ENCODE data around the gene ZNF862. TPM values are rescaled to one million over a fixed set of nuclear protein-coding genes. Genes with fewer than 3 reads are reported as not detected.
A peak's percentile ranks its signal among the peaks of the same experiment; 100 is the strongest.

ZNF862 gene
- total and polyA plus RNA-seq, 8 donors: 8.3 to 20.1 (median 14.1) TPM

DNA sequence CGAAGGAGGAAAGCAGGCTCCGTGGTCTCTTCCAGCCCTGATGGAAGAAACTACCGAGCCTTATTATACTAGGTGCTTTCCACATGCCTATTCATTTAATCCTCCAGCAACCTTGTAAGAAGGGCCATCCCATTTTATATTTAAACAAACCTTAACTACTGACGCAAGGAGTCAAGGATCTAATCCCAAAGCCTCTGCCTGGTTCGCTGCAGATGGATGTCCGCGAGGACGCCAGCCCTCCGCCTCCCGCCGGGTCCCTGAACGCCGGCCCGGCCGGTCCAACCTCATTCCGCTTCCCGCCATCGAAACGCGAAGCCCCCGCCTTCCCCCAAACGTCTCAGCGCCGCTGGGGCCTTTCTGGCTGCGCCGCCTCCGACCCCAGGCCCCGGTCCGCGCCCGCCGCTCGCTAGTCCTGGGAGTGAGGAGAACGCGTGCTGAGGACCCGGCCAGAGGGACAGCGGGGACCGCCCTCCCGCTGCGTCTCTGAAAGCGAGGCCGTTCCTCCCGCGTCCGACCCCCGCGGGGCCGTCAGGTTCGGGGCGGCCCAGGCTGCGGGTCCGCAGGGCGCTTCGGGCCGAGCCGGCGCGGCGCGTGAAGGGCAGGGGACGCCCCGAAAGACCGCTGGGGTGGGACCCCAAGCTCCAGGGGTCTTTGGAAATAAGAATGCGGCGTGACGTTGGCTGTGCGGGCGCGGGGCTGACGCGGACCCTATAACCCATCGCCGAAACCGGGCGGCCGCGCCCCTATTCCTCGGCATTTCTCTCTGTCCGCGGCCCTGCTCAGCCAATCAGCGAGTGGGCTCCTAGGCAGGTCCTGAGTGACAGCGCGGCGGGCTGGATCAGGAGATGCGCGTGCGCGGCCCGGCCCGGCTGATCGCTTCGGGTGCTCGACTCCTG is 35.1 kb downstream of the ZNF862 start, which contains the start of gene ATP6V0E2:
TSS of gene ATP6V0E2 (plus strand) at position 896 of the 896 bp plus-strand sequence. CDS start 97 bp downstream, outside the sequence.
- H3K36me3 ChIP-seq: no peaks in the 10 kb centered on the region
- intact Hi-C loops (cut with DNase I): no loop called here
- peaks cover 0 to 5% (median 0%) of the 10 kb centered on the region in 3 donors for H3K4me1 ChIP-seq
- peak within 1 kb of the TSS; percentile 54 to 88 (median 73) for H3K4me3 ChIP-seq
- H3K9me3 ChIP-seq: no peaks in the 10 kb centered on the region
- no peak for FAIRE-seq
- DNase-seq: peak; percentile 92 to 98 (median 94)
- H3K27ac ChIP-seq: peak within 1 kb of the TSS; percentile 40 to 86 (median 80)
- TF ChIP-seq, protein P1, sequence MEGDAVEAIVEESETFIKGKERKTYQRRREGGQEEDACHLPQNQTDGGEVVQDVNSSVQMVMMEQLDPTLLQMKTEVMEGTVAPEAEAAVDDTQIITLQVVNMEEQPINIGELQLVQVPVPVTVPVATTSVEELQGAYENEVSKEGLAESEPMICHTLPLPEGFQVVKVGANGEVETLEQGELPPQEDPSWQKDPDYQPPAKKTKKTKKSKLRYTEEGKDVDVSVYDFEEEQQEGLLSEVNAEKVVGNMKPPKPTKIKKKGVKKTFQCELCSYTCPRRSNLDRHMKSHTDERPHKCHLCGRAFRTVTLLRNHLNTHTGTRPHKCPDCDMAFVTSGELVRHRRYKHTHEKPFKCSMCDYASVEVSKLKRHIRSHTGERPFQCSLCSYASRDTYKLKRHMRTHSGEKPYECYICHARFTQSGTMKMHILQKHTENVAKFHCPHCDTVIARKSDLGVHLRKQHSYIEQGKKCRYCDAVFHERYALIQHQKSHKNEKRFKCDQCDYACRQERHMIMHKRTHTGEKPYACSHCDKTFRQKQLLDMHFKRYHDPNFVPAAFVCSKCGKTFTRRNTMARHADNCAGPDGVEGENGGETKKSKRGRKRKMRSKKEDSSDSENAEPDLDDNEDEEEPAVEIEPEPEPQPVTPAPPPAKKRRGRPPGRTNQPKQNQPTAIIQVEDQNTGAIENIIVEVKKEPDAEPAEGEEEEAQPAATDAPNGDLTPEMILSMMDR (IDR thresholded peaks at IDR 0.05): no peak
- H3K27me3 ChIP-seq: no peaks in the 10 kb centered on the region
- ATAC-seq: peak; percentile 94 to 97 (median 96)
- 0 to 1% methylated on average over 80 to 93 of the region's 93 CpGs for WGBS, 2 donors

- TF ChIP-seq, protein P1 (IDR thresholded peaks at IDR 0.05): no peak
- DNase-seq (no peak), ATAC-seq (peak in 1 of 4 donors; percentile 24), FAIRE-seq (no peak)
- no peaks in the 10 kb centered on the region for H3K9me3 ChIP-seq
- intact Hi-C loops (cut with DNase I): no loop called here
- no peaks in the 10 kb centered on the region for H3K27me3 ChIP-seq
- H3K4me3 ChIP-seq: peak overlapping the region; percentile 54 to 88 (median 73)
- H3K4me1 ChIP-seq: peaks cover 0 to 5% (median 0%) of the 10 kb centered on the region in 3 donors
- H3K36me3 ChIP-seq: no peaks in the 10 kb centered on the region
- 7 to 8% methylated on average over 45 to 46 of the region's 46 CpGs for WGBS, 2 donors
- H3K27ac ChIP-seq: peak overlapping the region in 3 of 4 donors; percentile 78 to 86 (median 81)
Measured at GRCh38 chr7:149873970-149874643, 35.9 kb downstream of the ZNF862 start.

GRCh38 chr7:149874644-149875028 is 36.5 kb downstream of the ZNF862 start:
- intact Hi-C loops (cut with DNase I): no loop called here
- H3K9me3 ChIP-seq: no peaks in the 10 kb centered on the region
- H3K4me3 ChIP-seq: peak overlapping the region in 1 of 4 donors; percentile 88
- FAIRE-seq (no peak), ATAC-seq (no peak), DNase-seq (peak in 1 of 6 donors; percentile 12)
- 51 to 54% methylated on average over 8 of the region's 8 CpGs for WGBS, 2 donors
- peaks cover 0 to 5% (median 0%) of the 10 kb centered on the region in 3 donors for H3K4me1 ChIP-seq
- TF ChIP-seq, protein P1 (IDR thresholded peaks at IDR 0.05): no peak
- no peaks in the 10 kb centered on the region for H3K27me3 ChIP-seq
- no peaks in the 10 kb centered on the region for H3K36me3 ChIP-seq
- H3K27ac ChIP-seq: no peak overlapping the region

DNA sequence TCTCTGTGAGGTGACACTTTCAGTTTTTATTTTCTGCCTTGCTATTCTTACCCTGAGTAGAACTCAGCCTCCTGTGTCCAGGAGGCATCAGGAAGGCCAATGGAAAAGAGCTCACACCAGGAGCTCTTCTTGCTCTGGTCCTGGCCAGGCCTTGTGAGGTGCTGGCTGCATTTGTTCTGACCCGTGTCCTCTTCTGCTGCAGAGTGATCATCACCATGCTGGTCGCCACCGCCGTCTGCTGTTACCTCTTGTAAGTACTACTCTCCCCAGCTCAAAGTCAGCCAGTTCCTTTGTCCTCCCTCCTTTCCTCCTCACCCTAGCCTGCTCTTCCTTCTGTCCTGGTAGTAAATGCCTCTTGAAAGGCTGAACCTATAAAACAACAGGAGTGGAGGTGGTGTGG is 37.2 kb downstream of the ZNF862 start:
- DNase-seq: peak in 1 of 6 donors; percentile 6
- WGBS, 2 donors: 93 to 95% methylated on average over 4 of the region's 4 CpGs

More for the DNA sequence above, 37.2 kb downstream of the ZNF862 start:
- intact Hi-C loops (cut with DNase I): no loop called here
- no peak overlapping the region for H3K4me3 ChIP-seq
- no peaks in the 10 kb centered on the region for H3K9me3 ChIP-seq
- no peaks in the 10 kb centered on the region for H3K27me3 ChIP-seq
- FAIRE-seq (no peak), ATAC-seq (no peak)
- peaks cover 0 to 5% (median 0%) of the 10 kb centered on the region in 3 donors for H3K4me1 ChIP-seq
- H3K27ac ChIP-seq: no peak overlapping the region
- H3K36me3 ChIP-seq: no peaks in the 10 kb centered on the region
- TF ChIP-seq, protein P1 (IDR thresholded peaks at IDR 0.05): no peak
